HG02588 (cell line): ENCODE results near the gene NCBP2L.

ENCODE experiments used
- ATAC-seq: cut with Tn5 transposase; IDR thresholded peaks from one replicate; pipeline ENCODE4 v1.9.1; 2021; ENCODE audit warnings: mild to moderate bottlenecking, moderate library complexity; ENCODE audit not compliant: unreplicated experiment

NCBP2L gene

GRCh38 chrX:107777536-107777832 is at the start of gene NCBP2L:
TSS of gene NCBP2L (plus strand) at chrX:107777733. CDS start at chrX:107794221, 16,488 bp downstream.
- ATAC-seq, result no peak

GRCh38 chrX:107728371-107729099 is 49.0 kb upstream of the NCBP2L start:
- ATAC-seq, result no peak

GRCh38 chrX:107729558-107730297 is 47.8 kb upstream of the NCBP2L start:
- ATAC-seq, result peak; percentile 92

- ATAC-seq, result no peak
Measured at GRCh38 chrX:107730298-107730655, 47.3 kb upstream of the NCBP2L start.

- no peak for ATAC-seq
Measured at GRCh38 chrX:107730991-107731766, 46.4 kb upstream of the NCBP2L start.

- no peak for ATAC-seq
Measured at GRCh38 chrX:107731831-107732502, 45.6 kb upstream of the NCBP2L start.

- no peak for ATAC-seq
Measured at GRCh38 chrX:107733686-107734085, 43.8 kb upstream of the NCBP2L start.

- ATAC-seq, result no peak
Measured at GRCh38 chrX:107734646-107735045, 42.9 kb upstream of the NCBP2L start.

- no peak for ATAC-seq
Measured at GRCh38 chrX:107736781-107737531, 40.6 kb upstream of the NCBP2L start.

GRCh38 chrX:107738272-107738671 is 39.3 kb upstream of the NCBP2L start:
- ATAC-seq, result no peak

GRCh38 chrX:107738768-107739167 is 38.8 kb upstream of the NCBP2L start:
- ATAC-seq, result no peak

GRCh38 chrX:107739541-107739940 is 38.0 kb upstream of the NCBP2L start:
- no peak for ATAC-seq

- ATAC-seq, result peak; percentile 27
Measured at GRCh38 chrX:107741404-107741790, 36.1 kb upstream of the NCBP2L start.

GRCh38 chrX:107742700-107743191 is 34.8 kb upstream of the NCBP2L start:
- no peak for ATAC-seq

GRCh38 chrX:107743995-107744394 is 33.5 kb upstream of the NCBP2L start:
- no peak for ATAC-seq

GRCh38 chrX:107744868-107745267 is 32.7 kb upstream of the NCBP2L start:
- ATAC-seq, result no peak

GRCh38 chrX:107747596-107748161 is 29.9 kb upstream of the NCBP2L start:
- ATAC-seq, result no peak

GRCh38 chrX:107748506-107748905 is 29.0 kb upstream of the NCBP2L start:
- no peak for ATAC-seq

- ATAC-seq, result no peak
Measured at GRCh38 chrX:107750263-107750662, 27.3 kb upstream of the NCBP2L start.

GRCh38 chrX:107750861-107751445 is 26.6 kb upstream of the NCBP2L start:
- ATAC-seq, result no peak
